ENCODE measurements around the gene ANKRD13B.

Gene ANKRD13B

GRCh38 chr17:29615492-29616299 lies 22.8 kb downstream of the ANKRD13B start:
- Histone ChIP-seq H3K36me3 (ENCODE audit: control insufficient read depth, insufficient read depth, low read length) (peaks cover 4% of the 10 kb centered on the region), H3K4me3 (ENCODE audit: extremely low read depth, insufficient read depth, low read length, poor library complexity, severe bottlenecking) (peak overlapping the region; percentile 36), H3K4me1 (ENCODE audit: control insufficient read depth, insufficient read depth, low read length, poor library complexity, severe bottlenecking) (peaks cover 31% of the 10 kb centered on the region), H3K9me3 (ENCODE audit: control insufficient read depth, low read length) (peaks cover 5% of the 10 kb centered on the region), H3K27ac (ENCODE audit: low read depth, low read length, severe bottlenecking) (no peak overlapping the region)
- 5 to 7% methylated on average over 62 of the region's 74 CpGs for WGBS, 2 experiments (ENCODE audit: insufficient coverage in 2 of 2)

- 42 to 46% methylated on average over 26 to 31 of the region's 32 CpGs for WGBS, 2 experiments (ENCODE audit: insufficient coverage in 2 of 2)
- peaks cover 5% of the 10 kb centered on the region for H3K9me3 ChIP-seq (ENCODE audit: control insufficient read depth, low read length)
- no peak overlapping the region for H3K27ac ChIP-seq (ENCODE audit: low read depth, low read length, severe bottlenecking)
- peaks cover 4% of the 10 kb centered on the region for H3K36me3 ChIP-seq (ENCODE audit: control insufficient read depth, insufficient read depth, low read length)
- H3K4me3 ChIP-seq (ENCODE audit: extremely low read depth, insufficient read depth, low read length, poor library complexity, severe bottlenecking): peak overlapping the region; percentile 36
- peaks cover 31% of the 10 kb centered on the region for H3K4me1 ChIP-seq (ENCODE audit: control insufficient read depth, insufficient read depth, low read length, poor library complexity, severe bottlenecking)
These were observed 23.5 kb downstream of the ANKRD13B start for GRCh38 chr17:29616300-29617048.

GRCh38 chr17:29617125-29617480 lies 24.2 kb downstream of the ANKRD13B start:
- Histone ChIP-seq H3K9me3 (ENCODE audit: control insufficient read depth, low read length) (peaks cover 5% of the 10 kb centered on the region), H3K4me1 (ENCODE audit: control insufficient read depth, insufficient read depth, low read length, poor library complexity, severe bottlenecking) (peaks cover 31% of the 10 kb centered on the region), H3K27ac (ENCODE audit: low read depth, low read length, severe bottlenecking) (no peak overlapping the region), H3K36me3 (ENCODE audit: control insufficient read depth, insufficient read depth, low read length) (peaks cover 4% of the 10 kb centered on the region), H3K4me3 (ENCODE audit: extremely low read depth, insufficient read depth, low read length, poor library complexity, severe bottlenecking) (no peak overlapping the region)
- 6 to 11% methylated on average over 4 to 12 of the region's 16 CpGs for WGBS, 2 experiments (ENCODE audit: insufficient coverage in 2 of 2)

GRCh38 chr17:29617481-29618271 lies 24.7 kb downstream of the ANKRD13B start:
- Histone ChIP-seq H3K9me3 (ENCODE audit: control insufficient read depth, low read length) (peaks cover 4% of the 10 kb centered on the region), H3K4me3 (ENCODE audit: extremely low read depth, insufficient read depth, low read length, poor library complexity, severe bottlenecking) (peak overlapping the region; percentile 12), H3K27ac (ENCODE audit: low read depth, low read length, severe bottlenecking) (no peak overlapping the region), H3K4me1 (ENCODE audit: control insufficient read depth, insufficient read depth, low read length, poor library complexity, severe bottlenecking) (peaks cover 31% of the 10 kb centered on the region), H3K36me3 (ENCODE audit: control insufficient read depth, insufficient read depth, low read length) (peaks cover 4% of the 10 kb centered on the region)
- WGBS, 2 experiments (ENCODE audit: insufficient coverage in 2 of 2): 16 to 20% methylated on average over 43 to 63 of the region's 68 CpGs

GRCh38 chr17:29618272-29619065 lies 25.5 kb downstream of the ANKRD13B start:
- no peak overlapping the region for H3K27ac ChIP-seq (ENCODE audit: low read depth, low read length, severe bottlenecking)
- WGBS, 2 experiments (ENCODE audit: insufficient coverage in 2 of 2): 53 to 74% methylated on average over 7 to 18 of the region's 22 CpGs
- H3K9me3 ChIP-seq (ENCODE audit: control insufficient read depth, low read length): no peaks in the 10 kb centered on the region
- peak overlapping the region; percentile 12 for H3K4me3 ChIP-seq (ENCODE audit: extremely low read depth, insufficient read depth, low read length, poor library complexity, severe bottlenecking)
- H3K4me1 ChIP-seq (ENCODE audit: control insufficient read depth, insufficient read depth, low read length, poor library complexity, severe bottlenecking): peaks cover 31% of the 10 kb centered on the region
- no peaks in the 10 kb centered on the region for H3K36me3 ChIP-seq (ENCODE audit: control insufficient read depth, insufficient read depth, low read length)

GRCh38 chr17:29619251-29619650 lies 26.3 kb downstream of the ANKRD13B start:
- H3K4me1 ChIP-seq (ENCODE audit: control insufficient read depth, insufficient read depth, low read length, poor library complexity, severe bottlenecking): peaks cover 26% of the 10 kb centered on the region
- H3K9me3 ChIP-seq (ENCODE audit: control insufficient read depth, low read length): no peaks in the 10 kb centered on the region
- H3K36me3 ChIP-seq (ENCODE audit: control insufficient read depth, insufficient read depth, low read length): no peaks in the 10 kb centered on the region
- H3K4me3 ChIP-seq (ENCODE audit: extremely low read depth, insufficient read depth, low read length, poor library complexity, severe bottlenecking): no peak overlapping the region
- H3K27ac ChIP-seq (ENCODE audit: low read depth, low read length, severe bottlenecking): no peak overlapping the region

- no peak overlapping the region for H3K4me3 ChIP-seq (ENCODE audit: extremely low read depth, insufficient read depth, low read length, poor library complexity, severe bottlenecking)
- no peaks in the 10 kb centered on the region for H3K9me3 ChIP-seq (ENCODE audit: control insufficient read depth, low read length)
- no peak overlapping the region for H3K27ac ChIP-seq (ENCODE audit: low read depth, low read length, severe bottlenecking)
- H3K4me1 ChIP-seq (ENCODE audit: control insufficient read depth, insufficient read depth, low read length, poor library complexity, severe bottlenecking): peaks cover 18% of the 10 kb centered on the region
- WGBS, 2 experiments (ENCODE audit: insufficient coverage in 2 of 2): 73 to 75% methylated on average over 2 to 3 of the region's 4 CpGs
- no peaks in the 10 kb centered on the region for H3K36me3 ChIP-seq (ENCODE audit: control insufficient read depth, insufficient read depth, low read length)
These were observed 27.3 kb downstream of the ANKRD13B start for GRCh38 chr17:29620271-29620670.

GRCh38 chr17:29620779-29621500 lies 28.0 kb downstream of the ANKRD13B start:
- Histone ChIP-seq H3K4me1 (ENCODE audit: control insufficient read depth, insufficient read depth, low read length, poor library complexity, severe bottlenecking) (peaks cover 13% of the 10 kb centered on the region), H3K9me3 (ENCODE audit: control insufficient read depth, low read length) (no peaks in the 10 kb centered on the region), H3K27ac (ENCODE audit: low read depth, low read length, severe bottlenecking) (no peak overlapping the region), H3K36me3 (ENCODE audit: control insufficient read depth, insufficient read depth, low read length) (peaks cover 2% of the 10 kb centered on the region), H3K4me3 (ENCODE audit: extremely low read depth, insufficient read depth, low read length, poor library complexity, severe bottlenecking) (no peak overlapping the region)
- WGBS, 2 experiments (ENCODE audit: insufficient coverage in 2 of 2): 89 to 96% methylated on average over 9 to 11 of the region's 12 CpGs

GRCh38 chr17:29621751-29622194 lies 28.8 kb downstream of the ANKRD13B start:
- no peak overlapping the region for H3K27ac ChIP-seq (ENCODE audit: low read depth, low read length, severe bottlenecking)
- WGBS, 2 experiments (ENCODE audit: insufficient coverage in 2 of 2): 68 to 75% methylated on average over 6 to 8 of the region's 8 CpGs
- peaks cover 9% of the 10 kb centered on the region for H3K36me3 ChIP-seq (ENCODE audit: control insufficient read depth, insufficient read depth, low read length)
- peaks cover 10% of the 10 kb centered on the region for H3K4me1 ChIP-seq (ENCODE audit: control insufficient read depth, insufficient read depth, low read length, poor library complexity, severe bottlenecking)
- H3K9me3 ChIP-seq (ENCODE audit: control insufficient read depth, low read length): no peaks in the 10 kb centered on the region
- peak overlapping the region; percentile 65 for H3K4me3 ChIP-seq (ENCODE audit: extremely low read depth, insufficient read depth, low read length, poor library complexity, severe bottlenecking)
